HG03342 (cell line): Measurements from ENCODE around the gene PSMC3.

Experiments
- ATAC-seq: cut with Tn5 transposase; IDR thresholded peaks from one replicate; pipeline ENCODE4 v1.9.1; 2021; ENCODE audit warnings: mild to moderate bottlenecking, moderate library complexity; ENCODE audit not compliant: unreplicated experiment

Gene PSMC3

DNA sequence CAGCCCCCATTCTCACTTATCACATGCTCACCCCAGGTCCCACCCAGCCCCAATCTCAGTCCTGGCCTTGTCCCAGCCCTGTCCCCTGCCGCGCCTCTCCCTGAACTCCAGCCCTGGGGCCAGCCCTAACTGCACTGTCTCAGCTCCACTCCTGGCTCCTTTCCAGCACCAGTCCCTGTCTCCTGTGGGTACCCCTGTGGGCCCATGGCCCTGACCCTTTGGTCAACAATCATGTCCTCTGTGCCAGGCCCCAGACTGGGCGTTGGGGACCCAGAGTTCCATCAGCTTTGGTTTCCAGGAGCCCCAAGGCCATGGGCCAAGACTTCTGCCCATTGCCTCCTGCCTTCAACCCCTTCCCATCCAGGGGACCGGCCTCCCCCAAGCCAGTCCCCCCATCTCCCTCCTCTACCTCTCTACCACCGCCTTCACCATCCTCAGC lies 48.6 kb downstream of the PSMC3 start:
- ATAC-seq, result no peak

GRCh38 chr11:47376525-47377371 lies 49.5 kb downstream of the PSMC3 start:
- ATAC-seq, result no peak

DNA sequence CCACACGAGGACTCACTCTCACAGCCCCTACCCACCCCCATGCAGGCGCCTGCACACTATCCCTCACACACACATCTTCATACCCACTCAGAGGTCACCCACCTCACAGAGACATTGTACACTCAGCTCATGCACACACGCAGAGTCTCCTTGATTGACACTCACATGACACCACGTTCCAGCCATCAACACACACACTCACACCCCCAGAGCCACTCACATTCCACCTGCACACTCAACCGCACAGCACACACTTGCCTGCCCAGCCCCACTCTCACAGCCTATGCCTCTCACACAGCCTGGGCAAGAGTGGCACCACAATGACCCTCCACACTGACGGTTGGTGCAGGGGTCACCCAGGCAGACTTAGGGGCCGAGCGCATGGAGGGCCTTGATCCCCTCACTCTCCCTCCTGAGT lies 50.1 kb downstream of the PSMC3 start:
- ATAC-seq, result no peak

- ATAC-seq, result no peak
These were observed 50.6 kb downstream of the PSMC3 start for GRCh38 chr11:47375546-47376085.

DNA sequence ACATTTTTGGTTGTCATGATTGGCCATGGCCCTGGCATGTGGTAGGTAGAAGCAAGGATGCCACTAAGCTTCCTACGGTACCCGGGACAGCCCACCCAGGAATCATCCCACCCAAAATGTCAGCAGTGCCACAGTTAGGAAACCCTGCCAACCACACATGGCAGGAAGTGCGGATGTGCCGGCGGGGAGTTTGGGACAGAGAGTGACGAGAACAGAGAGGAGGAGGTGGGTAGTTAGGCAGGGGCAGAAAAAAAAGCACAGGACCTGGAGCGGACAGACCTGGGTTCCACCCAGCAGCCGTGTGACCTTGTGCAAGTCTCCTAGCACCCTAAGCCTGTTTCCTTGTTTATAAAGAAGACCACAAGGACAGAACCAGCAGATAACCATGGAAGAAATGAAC lies 51.2 kb downstream of the PSMC3 start:
- no peak for ATAC-seq

DNA sequence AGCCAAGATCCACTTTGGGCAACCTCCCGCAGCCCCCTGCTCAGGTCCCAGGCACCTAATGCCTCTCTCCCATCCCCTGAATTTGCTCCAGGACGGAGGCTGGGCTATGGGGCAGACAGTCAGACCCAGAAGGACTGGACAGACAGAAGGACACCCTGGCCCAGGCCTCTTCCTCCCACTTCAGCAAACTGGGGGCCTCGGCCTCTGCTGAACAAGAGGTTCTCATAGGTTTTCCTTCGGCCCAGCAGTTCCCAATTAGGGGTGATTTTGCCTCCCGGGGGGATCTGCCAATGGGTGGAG lies 51.6 kb downstream of the PSMC3 start:
- ATAC-seq, result no peak

GRCh38 chr11:47373876-47374719 lies 52.1 kb downstream of the PSMC3 start:
- peak; percentile 39 for ATAC-seq

DNA sequence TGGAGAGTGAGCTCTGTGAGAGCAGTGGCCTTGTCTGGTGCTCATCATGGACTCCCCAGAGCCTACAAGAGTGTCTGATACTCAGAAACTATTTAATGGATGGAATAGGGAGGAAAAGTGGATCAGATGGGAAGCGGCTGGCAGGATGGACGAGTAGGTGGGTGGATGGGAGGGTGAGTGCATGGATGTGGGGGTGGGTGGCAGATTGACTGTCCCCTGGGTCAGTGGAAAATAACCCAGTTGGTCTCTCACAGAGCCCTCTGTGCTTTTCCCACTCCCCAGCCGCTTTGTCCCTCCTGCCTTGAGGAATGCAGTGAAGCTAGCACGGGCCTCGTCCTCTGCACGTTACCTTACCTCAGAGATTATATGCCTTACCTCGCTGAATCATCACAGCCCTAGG lies 53.8 kb downstream of the PSMC3 start:
- no peak for ATAC-seq

GRCh38 chr11:47369676-47370075 lies 56.6 kb downstream of the PSMC3 start:
- ATAC-seq, result no peak
